NOMO-1 (cell line): ENCODE measurements around the gene ABL1.

Source experiments
- DNase-seq, 2 experiments: peaks; one replicate each; lab custom pipeline; 2025; ENCODE audit not compliant: unreplicated experiment in 2 of 2; lab: John Stamatoyannopoulos, UW

The ABL1 gene

GRCh38 chr9:130913599-130914416 is 78.8 kb downstream of the ABL1 start:
- DNase-seq: no peak

- no peak for DNase-seq
Observed at GRCh38 chr9:130914417-130915095, 79.5 kb downstream of the ABL1 start.

DNA sequence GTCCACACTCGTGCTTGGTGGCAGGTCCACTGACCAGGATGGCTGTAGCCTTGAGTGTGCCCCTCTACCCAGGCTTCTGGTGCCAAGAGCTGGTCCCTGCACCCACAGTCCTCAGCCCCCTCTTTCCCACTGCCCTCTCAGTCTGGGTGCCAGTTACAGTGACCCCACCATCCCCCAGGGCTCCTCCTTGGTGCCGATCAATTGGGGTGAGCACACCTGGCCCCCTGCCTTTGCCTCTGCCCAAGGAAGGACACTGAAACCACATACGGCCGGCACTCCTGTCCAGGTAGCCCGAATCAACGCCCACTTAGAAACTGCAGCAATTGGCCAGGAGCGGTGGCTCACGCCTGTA is 80.0 kb downstream of the ABL1 start:
- no peak for DNase-seq

GRCh38 chr9:130917168-130917960 is 82.3 kb downstream of the ABL1 start:
- no peak for DNase-seq

DNA sequence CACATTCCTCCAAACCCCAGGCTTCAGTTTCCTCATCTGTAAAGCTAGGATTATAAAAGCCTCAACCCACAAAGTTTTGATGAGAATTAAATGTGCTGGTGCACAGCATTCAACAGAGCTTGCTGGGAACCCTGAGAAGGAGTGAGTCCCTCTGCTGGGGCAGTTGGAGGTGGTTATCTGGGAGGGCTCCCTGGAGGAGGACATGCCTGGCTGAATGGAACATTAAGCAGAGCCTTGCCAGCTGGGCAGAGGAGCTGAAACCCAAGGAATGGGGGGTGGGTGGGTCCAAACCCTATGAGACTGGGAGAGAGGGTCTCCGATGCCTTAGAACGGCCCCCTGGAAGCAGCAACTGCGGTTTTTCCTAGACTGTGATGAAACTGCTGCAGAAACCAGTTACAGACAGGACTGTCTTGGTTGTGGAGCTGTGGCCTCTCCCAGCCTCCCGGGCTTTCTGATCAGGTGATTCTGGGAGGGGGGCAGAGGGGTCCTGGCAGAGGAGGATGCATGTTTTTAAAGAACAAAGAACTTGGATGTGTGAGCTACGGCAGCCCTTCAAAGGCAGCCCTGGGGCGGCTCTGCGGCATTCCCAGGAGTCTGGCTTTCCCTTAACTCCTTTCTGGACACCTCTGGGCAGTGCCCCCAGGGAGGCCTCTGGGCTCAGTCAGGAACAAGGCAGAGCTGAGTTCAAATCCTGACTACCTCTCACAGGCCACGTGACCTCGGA is 83.2 kb downstream of the ABL1 start:
- DNase-seq: no peak

DNA sequence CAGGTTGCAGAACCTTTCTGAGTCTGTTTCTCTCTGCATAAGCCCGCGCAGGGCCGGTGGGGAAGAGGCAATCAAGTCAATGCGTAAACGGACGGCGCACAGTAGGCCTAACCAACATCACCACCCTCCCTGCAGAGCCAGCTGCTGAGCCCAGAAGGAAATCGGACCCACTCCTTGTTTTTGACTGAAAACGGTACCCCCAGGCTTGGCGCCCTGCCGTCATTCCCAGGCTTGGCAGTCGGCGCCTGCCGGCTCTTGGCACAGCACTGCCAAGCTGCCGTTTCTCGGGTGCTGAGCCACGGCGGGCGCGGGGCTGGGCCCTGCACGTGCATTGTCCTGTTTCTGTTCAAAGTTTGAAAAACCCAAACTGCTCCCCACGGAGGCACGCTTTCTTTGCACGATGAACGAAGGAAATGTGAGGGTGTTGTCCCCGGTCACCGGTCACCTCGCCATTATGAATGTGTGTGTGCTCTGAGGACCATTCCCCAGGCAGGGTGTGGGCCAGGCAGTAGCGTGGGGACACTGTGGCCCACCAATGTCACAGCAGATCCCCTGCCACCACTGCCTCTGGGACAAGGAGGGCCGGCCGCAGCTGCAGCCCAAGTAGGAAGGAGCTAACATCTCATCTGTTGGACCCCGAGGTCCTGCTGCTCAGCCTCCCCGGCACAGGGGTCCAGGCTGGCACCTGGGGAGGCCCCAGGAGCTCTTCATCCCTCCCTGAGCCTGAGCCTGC is 83.9 kb downstream of the ABL1 start:
- DNase-seq: no peak

DNA sequence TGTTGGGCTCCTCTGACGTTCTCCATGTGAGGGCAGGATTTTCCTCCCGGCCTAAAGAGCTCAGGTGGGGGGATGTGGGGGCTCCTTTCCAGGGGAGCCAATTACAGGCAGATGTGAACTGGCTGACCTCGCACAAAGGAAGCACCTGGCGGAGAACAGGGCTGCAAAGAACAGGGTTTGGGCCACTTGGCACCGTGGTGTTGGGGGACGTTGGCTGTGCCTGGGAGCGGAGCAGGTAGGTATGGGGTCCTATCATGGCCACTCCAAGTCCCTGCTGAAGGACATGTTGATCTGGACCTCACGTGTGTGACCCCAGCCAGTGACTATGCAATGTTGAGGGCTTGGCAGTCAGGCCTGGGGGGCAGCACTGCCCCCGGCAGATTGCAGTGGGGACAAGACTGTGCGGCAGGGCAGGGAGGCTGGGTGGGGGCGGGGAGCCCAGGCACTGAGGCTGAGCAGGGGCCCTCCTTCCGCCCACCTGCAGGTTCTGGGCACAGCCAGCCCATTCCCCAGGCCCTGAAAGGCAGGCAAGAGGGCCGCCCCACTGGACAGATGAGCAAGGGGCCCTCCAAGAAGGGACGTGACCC is 84.6 kb downstream of the ABL1 start:
- no peak for DNase-seq

DNA sequence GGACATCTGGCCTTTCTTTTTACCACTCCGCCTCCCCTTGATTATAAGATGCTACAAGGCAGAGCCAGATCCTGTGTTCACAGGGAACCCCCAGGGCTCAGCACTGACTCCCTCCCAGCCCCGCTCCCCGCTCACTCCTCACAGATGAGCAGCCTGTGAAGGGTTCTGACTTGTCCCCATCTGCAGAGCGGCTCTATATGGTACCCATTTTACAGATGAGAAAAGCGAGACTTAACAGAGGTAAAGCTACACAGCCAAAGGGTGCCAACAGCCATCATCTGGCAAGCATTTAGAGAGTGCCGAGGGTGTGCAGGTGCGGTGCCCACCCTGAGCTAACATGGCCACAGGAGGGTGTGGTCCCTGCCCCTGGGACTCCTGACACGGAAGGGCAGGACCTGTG is 85.2 kb downstream of the ABL1 start:
- no peak for DNase-seq

GRCh38 chr9:130920762-130921299 is 85.8 kb downstream of the ABL1 start:
- no peak for DNase-seq

DNA sequence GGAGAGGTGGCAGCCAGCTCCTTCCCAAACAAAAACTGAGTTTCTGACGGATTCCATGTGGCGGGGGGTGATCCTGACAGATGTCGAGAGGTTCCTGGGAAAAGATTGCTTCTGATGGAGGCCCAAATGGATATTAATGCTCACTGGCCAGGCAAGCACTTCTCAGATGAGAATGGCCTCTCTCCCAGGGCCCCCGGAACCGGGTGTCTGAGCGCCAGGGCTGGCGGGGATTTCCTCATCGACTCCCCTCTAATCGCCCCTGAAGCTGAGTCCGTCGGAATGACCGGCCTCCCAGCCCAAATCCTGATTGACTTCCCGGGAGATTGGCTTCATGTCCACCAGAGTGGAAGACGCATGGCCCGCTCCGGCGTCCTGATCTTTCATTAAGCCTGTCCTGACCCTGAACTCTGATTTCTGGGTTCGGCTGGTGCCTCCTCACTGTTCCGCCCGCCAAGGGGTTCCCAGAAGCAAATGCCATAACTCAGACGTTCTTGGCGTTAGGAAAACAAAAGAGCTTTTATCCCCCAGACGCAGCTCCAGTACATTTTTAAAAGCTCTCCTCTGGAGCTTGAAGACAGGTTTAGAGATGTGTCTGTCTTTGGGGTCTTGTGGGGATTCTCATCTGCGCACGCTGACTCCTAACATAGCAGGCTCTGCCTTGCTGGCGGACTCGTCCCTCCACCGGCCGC is 86.4 kb downstream of the ABL1 start:
- no peak for DNase-seq

- no peak for DNase-seq
Observed at GRCh38 chr9:130921989-130922892, 87.2 kb downstream of the ABL1 start.

GRCh38 chr9:130922893-130923610 is 88.0 kb downstream of the ABL1 start:
- no peak for DNase-seq

GRCh38 chr9:130923611-130924447 is 88.8 kb downstream of the ABL1 start:
- DNase-seq: no peak

DNA sequence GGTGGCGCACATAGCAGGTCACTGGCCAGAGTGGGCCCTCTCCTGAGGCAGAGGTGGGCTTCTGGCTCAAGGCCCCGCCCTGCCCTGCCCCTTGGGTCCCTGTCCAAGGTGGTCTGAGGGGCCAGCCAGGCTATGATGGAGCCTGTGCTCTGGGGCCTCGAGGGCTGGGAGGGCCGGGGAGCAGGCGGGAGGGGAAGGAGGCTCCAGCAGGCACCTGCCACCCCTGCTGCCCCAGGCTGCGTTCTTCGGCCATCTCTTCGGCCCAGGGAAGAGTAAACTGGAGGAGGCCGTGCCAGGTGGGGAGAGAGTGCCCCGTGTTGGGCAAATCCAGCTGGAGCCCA is 89.4 kb downstream of the ABL1 start:
- DNase-seq: no peak

DNA sequence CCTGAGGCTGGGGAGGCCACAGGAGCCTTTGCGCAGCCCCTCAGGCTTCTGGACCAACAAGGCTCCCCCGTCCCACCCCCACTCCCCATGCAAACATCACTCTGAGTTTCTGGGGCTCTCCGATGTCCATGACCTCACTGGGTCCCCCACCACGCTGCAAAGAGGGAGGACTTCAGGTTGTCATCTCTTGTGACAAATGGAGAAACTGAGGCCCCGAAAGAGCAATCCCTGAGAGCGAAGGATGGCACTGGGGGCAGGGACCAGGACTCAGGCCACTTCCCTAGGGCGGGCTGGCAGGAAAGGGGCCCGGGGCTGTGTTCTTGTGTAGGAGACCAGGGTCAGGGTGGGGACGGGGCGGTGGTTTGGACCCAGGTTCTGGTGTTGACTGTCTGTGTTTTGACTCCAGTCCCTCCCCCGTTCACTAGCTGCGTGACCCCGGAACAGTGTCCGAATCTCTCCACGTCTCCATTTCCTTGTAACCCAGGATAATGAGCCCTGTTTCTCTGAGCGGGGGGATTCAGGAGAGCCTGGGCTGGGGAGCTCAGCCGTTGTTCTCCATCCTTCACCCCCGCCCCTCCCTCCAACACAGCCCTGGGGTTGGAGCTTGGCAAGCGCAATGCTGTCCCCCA is 90.1 kb downstream of the ABL1 start:
- no peak for DNase-seq

DNA sequence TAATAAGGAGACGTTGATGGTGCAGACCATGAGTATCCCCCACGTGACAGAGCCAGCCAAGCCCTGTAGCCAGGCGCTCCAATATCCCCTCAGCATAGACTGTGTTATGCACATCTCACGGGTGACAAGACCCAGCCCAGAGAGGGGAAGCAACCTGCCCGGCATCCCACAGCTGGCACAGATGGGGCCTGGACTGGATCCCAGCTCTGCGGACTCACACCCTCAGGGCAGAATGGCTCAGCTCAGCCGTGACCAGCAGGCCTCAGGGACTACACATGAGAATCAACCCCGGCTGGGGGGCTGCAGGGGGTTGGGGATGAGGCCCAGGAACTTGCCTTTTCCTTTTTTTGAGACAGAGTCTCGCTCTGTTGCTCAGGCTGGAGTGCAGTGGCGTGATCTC is 92.3 kb downstream of the ABL1 start:
- DNase-seq: no peak
